ENCODE data around the gene NANOGP8.

- no peak for TF ChIP-seq CTCF (IDR thresholded peaks at IDR 0.05)
- no peak for TF ChIP-seq POLR2A (IDR thresholded peaks at IDR 0.05)
Measured at GRCh38 chr15:35115155-35115725, 30.1 kb upstream of the NANOGP8 start.
